Gastrocnemius medialis (tissue), 4 donors: ENCODE measurements around the gene GRIN2A. TPM values are rescaled to one million over a fixed set of nuclear protein-coding genes. Genes with fewer than 3 reads are reported as not detected.

ENCODE experiments used
- ATAC-seq, 2 donors: fragments of 150-250 bp; one replicate each; pipeline ENCODE4 v1.9.1; 2016
- DNase-seq, 2 donors: peaks; one replicate each; pipeline ENCODE4 v3.0.0-alpha.2; 2019
- H3K27ac ChIP-seq, 4 donors: fragments of 200-600 bp; sonication (generic); 1 replicate in 1 of 4; 2 replicates in 3 of 4; pipeline ENCODE4 v1.5.1; 2016 to 2018; ENCODE audit warnings: mild to moderate bottlenecking in 2 of 4, moderate library complexity in 1 of 4
- H3K27me3 ChIP-seq, 3 donors: fragments of 200-600 bp; sonication (generic) in 2 of 3; 1 replicate in 1 of 3; 2 replicates in 2 of 3; pipeline versions ENCODE4 v1.5.1 to v1.6.0; 2016 to 2019; ENCODE audit warnings: mild to moderate bottlenecking in 1 of 3, moderate library complexity in 1 of 3
- H3K36me3 ChIP-seq, 2 donors: fragments of 200-600 bp; sonication (generic) in 1 of 2; one replicate each; pipeline ENCODE4 v1.5.1; 2017 to 2018
- H3K4me1 ChIP-seq, 2 donors: fragments of 200-600 bp; sonication (generic) in 1 of 2; one replicate each; pipeline ENCODE4 v1.5.1; 2016 to 2017; ENCODE audit warnings: mild to moderate bottlenecking in 2 of 2
- H3K4me3 ChIP-seq, 4 donors: fragments of 200-600 bp; sonication (generic) in 3 of 4; 1 replicate in 1 of 4; 2 replicates in 3 of 4; pipeline ENCODE4 v1.5.1; 2016 to 2019; ENCODE audit warnings: mild to moderate bottlenecking in 2 of 4
- H3K9me3 ChIP-seq, 3 donors: fragments of 200-600 bp; sonication (generic) in 2 of 3; 1 replicate in 1 of 3; 2 replicates in 2 of 3; pipeline ENCODE4 v1.5.1; 2016 to 2019
- CTCF ChIP-seq, 5 experiments: fragments of 450-650 bp in 3 of 5; fragments of 200-600 bp in 2 of 5; sonication (generic) in 2 of 5; IDR thresholded peaks in 4 of 5; conservative IDR thresholded peaks in 1 of 5; 1 replicate in 4 of 5; 2 replicates in 1 of 5; pipeline ENCODE4 v1.5.1; 2016 to 2019; ENCODE audit warnings: antibody characterized with exemption in 5 of 5, mild to moderate bottlenecking in 3 of 5, moderate library complexity in 3 of 5
- POLR2A ChIP-seq, 2 donors: fragments of 450-650 bp; IDR thresholded peaks; one replicate each; pipeline ENCODE4 v1.6.1; 2017; ENCODE audit warnings: antibody characterized with exemption in 2 of 2, mild to moderate bottlenecking in 2 of 2, moderate library complexity in 2 of 2
- in situ Hi-C, 4 donors: fragments of 200-750 bp; cut with MboI; loops; one replicate each; pipeline versions ENCODE4 v1.15.0 to v1.8.0; 2017; ENCODE audit warnings: low sequenced_read_pairs in 4 of 4
- intact Hi-C: fragments of 100-400 bp; cut with DNase I; formaldehyde crosslinking; loops from one replicate; pipeline ENCODE4 v1.15.1; 2023; ENCODE audit warnings: low total_unique reads
- total RNA-seq, 4 donors: library from RNA; depleted of rRNA; stranded (reverse); fragments of >200 nt; gene quantifications; one replicate each; pipeline versions ENCODE4 v1.1.0 to v1.2.3, GENCODE V29; 2016

Gene GRIN2A
- total RNA-seq, 4 donors from 2014 or later = 0.13 to 0.87 TPM; not detected in 2

- in situ Hi-C loops = no loop called here
- no peak for DNase-seq
Measured at GRCh38 chr16:9911231-9911630, 271.0 kb downstream of the GRIN2A start.

GRCh38 chr16:9909072-9909825 is 273.0 kb downstream of the GRIN2A start:
- Histone ChIP-seq H3K4me3 (no peak overlapping the region), H3K9me3 (no peaks in the 10 kb centered on the region), H3K4me1 (no peaks in the 10 kb centered on the region), H3K36me3 (no peaks in the 10 kb centered on the region), H3K27ac (no peak overlapping the region), H3K27me3 (no peaks in the 10 kb centered on the region)
- DNase-seq (no peak), ATAC-seq (no peak)
- in situ Hi-C loops = no loop called here
- TF ChIP-seq CTCF (IDR thresholded peaks at IDR 0.05 in 4 of 5, conservative IDR thresholded peaks at IDR 0.05 in 1 of 5) = no peak
- TF ChIP-seq POLR2A (IDR thresholded peaks at IDR 0.05) = no peak
- intact Hi-C loops = no loop called here

More at GRCh38 chr16:9911231-9911630, 271.0 kb downstream of the GRIN2A start:
- H3K4me3 ChIP-seq = no peak overlapping the region
- no peak overlapping the region for H3K27ac ChIP-seq
- H3K36me3 ChIP-seq = no peaks in the 10 kb centered on the region
- intact Hi-C loops = no loop called here
- no peak for ATAC-seq
- H3K27me3 ChIP-seq = no peaks in the 10 kb centered on the region
- H3K9me3 ChIP-seq = no peaks in the 10 kb centered on the region
- no peaks in the 10 kb centered on the region for H3K4me1 ChIP-seq
- no peak for TF ChIP-seq POLR2A (IDR thresholded peaks at IDR 0.05)
- TF ChIP-seq CTCF (IDR thresholded peaks at IDR 0.05 in 4 of 5, conservative IDR thresholded peaks at IDR 0.05 in 1 of 5) = no peak

GRCh38 chr16:9908613-9909012 is 273.6 kb downstream of the GRIN2A start:
- ATAC-seq (no peak), DNase-seq (no peak)
- H3K27ac ChIP-seq = no peak overlapping the region
- H3K9me3 ChIP-seq = no peaks in the 10 kb centered on the region
- no peaks in the 10 kb centered on the region for H3K36me3 ChIP-seq
- no peak overlapping the region for H3K4me3 ChIP-seq
- intact Hi-C loops = no loop called here
- no peaks in the 10 kb centered on the region for H3K27me3 ChIP-seq
- no peaks in the 10 kb centered on the region for H3K4me1 ChIP-seq
- TF ChIP-seq CTCF (IDR thresholded peaks at IDR 0.05 in 4 of 5, conservative IDR thresholded peaks at IDR 0.05 in 1 of 5) (no peak), POLR2A (IDR thresholded peaks at IDR 0.05) (no peak)
- in situ Hi-C loops = no loop called here

GRCh38 chr16:9907752-9908151 is 274.5 kb downstream of the GRIN2A start:
- DNase-seq (no peak), ATAC-seq (no peak)
- Histone ChIP-seq H3K9me3 (no peaks in the 10 kb centered on the region), H3K4me3 (no peak overlapping the region), H3K4me1 (no peaks in the 10 kb centered on the region), H3K36me3 (no peaks in the 10 kb centered on the region), H3K27me3 (no peaks in the 10 kb centered on the region), H3K27ac (no peak overlapping the region)
- TF ChIP-seq POLR2A (IDR thresholded peaks at IDR 0.05) = no peak
- TF ChIP-seq CTCF (IDR thresholded peaks at IDR 0.05 in 4 of 5, conservative IDR thresholded peaks at IDR 0.05 in 1 of 5) = no peak
- in situ Hi-C loops = no loop called here
- intact Hi-C loops = no loop called here

- H3K4me3 ChIP-seq = no peak overlapping the region
- no peak overlapping the region for H3K27ac ChIP-seq
- TF ChIP-seq POLR2A (IDR thresholded peaks at IDR 0.05) = no peak
- no peak for TF ChIP-seq CTCF (IDR thresholded peaks at IDR 0.05 in 4 of 5, conservative IDR thresholded peaks at IDR 0.05 in 1 of 5)
- no peaks in the 10 kb centered on the region for H3K27me3 ChIP-seq
- no peaks in the 10 kb centered on the region for H3K9me3 ChIP-seq
- DNase-seq (no peak), ATAC-seq (no peak)
- no peaks in the 10 kb centered on the region for H3K36me3 ChIP-seq
- no peaks in the 10 kb centered on the region for H3K4me1 ChIP-seq
- in situ Hi-C loops = no loop called here
- intact Hi-C loops = no loop called here
Measured at GRCh38 chr16:9906218-9906617, 276.0 kb downstream of the GRIN2A start.
